AG09309 (cell line): ENCODE measurements around the gene DPYSL4.

ENCODE experiments used
- DNase-seq: peaks from one replicate; pipeline ENCODE4 v3.0.0-alpha.2; 2010; ENCODE audit warnings: low read depth
- H3K4me3 ChIP-seq: 2 replicates; pipeline ENCODE4 v1.5.1; 2011; ENCODE audit warnings: mild to moderate bottlenecking, low read depth, low read length, moderate library complexity; ENCODE audit not compliant: control insufficient read depth
- CTCF ChIP-seq: IDR thresholded peaks from 2 replicates; pipeline ENCODE4 v1.5.1; 2011; ENCODE audit warnings: mild to moderate bottlenecking, low read depth, low read length, inconsistent platforms; ENCODE audit not compliant: insufficient read depth, control insufficient read depth; ENCODE audit errors: missing control alignments

The DPYSL4 gene

GRCh38 chr10:132170561-132171361 lies 16.0 kb upstream of the DPYSL4 start:
- no peak overlapping the region for H3K4me3 ChIP-seq
- DNase-seq, result no peak
- no peak for TF ChIP-seq CTCF

GRCh38 chr10:132172091-132173066 lies 14.4 kb upstream of the DPYSL4 start:
- no peak for DNase-seq

GRCh38 chr10:132173185-132173584 lies 13.6 kb upstream of the DPYSL4 start:
- TF ChIP-seq CTCF, result no peak
- no peak for DNase-seq
- H3K4me3 ChIP-seq, result no peak overlapping the region

More at GRCh38 chr10:132172091-132173066, 14.4 kb upstream of the DPYSL4 start:
- H3K4me3 ChIP-seq, result no peak overlapping the region
- TF ChIP-seq CTCF, result no peak

GRCh38 chr10:132174237-132174636 lies 12.5 kb upstream of the DPYSL4 start:
- TF ChIP-seq CTCF, result no peak
- H3K4me3 ChIP-seq, result no peak overlapping the region
- no peak for DNase-seq

- no peak for DNase-seq
- TF ChIP-seq CTCF, result no peak
- H3K4me3 ChIP-seq, result no peak overlapping the region
Observed at GRCh38 chr10:132175408-132175807, 11.3 kb upstream of the DPYSL4 start.

- DNase-seq, result no peak
- TF ChIP-seq CTCF, result no peak
- no peak overlapping the region for H3K4me3 ChIP-seq
Observed at GRCh38 chr10:132175907-132176581, 10.7 kb upstream of the DPYSL4 start.
